ENCODE data around the gene MITD1.

DNA sequence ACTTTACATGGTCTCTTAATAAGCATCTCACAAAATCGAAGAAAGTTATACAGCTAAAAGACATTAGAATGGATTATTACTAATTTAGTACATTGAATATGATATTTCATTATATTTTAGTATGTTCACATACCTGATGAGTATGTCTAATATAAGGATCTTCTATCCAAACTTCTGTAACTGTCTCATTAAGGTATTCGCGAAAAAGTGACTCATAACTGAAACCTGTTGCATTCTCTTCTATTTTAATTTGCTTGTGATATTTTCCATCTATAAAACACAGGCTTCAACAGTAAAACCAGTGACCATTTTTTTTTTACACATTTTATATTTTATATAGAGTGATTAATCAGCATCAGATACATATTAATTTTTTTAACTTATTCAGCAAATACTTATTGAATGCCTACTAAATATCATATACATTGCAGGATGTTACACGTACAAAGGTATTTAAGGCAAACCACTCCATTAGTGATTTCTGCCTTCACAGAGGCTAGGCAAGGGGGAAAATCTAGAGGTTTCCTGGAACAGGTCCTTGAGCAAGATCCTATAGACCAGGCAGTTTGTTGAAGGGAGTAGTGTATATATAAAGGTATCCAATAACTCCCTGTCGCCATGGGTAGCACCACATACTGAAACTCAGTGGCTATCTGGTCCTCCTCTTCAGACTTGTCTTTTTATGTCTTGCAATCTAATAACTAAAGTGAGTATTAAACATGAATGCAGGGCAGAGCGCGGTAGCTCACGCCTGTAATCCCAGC is 9.3 kb downstream of the MITD1 start:
- TF ChIP-seq POLR2A (IDR thresholded peaks at IDR 0.05; ENCODE audit: low read depth, low read length) (no peak), POLR2AphosphoS5 (IDR thresholded peaks at IDR 0.05; ENCODE audit: low read depth, low read length) (no peak), TAF1 (IDR thresholded peaks at IDR 0.05; ENCODE audit: low read depth, low read length) (no peak), SPI1 (IDR thresholded peaks at IDR 0.05; ENCODE audit: low read depth, low read length) (no peak), POU2F2 (IDR thresholded peaks at IDR 0.05; ENCODE audit: low read depth, low read length) (no peak), PAX5 (IDR thresholded peaks at IDR 0.05; ENCODE audit: insufficient read depth, low read length, severe bottlenecking) (no peak)

Measured in GM12891 (cell line).